Spleen (tissue), 11 donors: ENCODE measurements around the gene DAZAP1. TPM values are rescaled to one million over a fixed set of nuclear protein-coding genes. Genes with fewer than 3 reads are reported as not detected.

Source experiments
- DNase-seq: peaks from one replicate; pipeline ENCODE4 v3.0.0-alpha.2; 2020
- H3K27ac ChIP-seq, 8 donors: fragments of 200-600 bp; sonication (generic) in 7 of 8; 1 replicate in 4 of 8; 2 replicates in 4 of 8; pipeline versions ENCODE4 v1.5.0 to v1.8.0; 2016 to 2021; ENCODE audit warnings: inconsistent platforms in 4 of 8, mild to moderate bottlenecking in 4 of 8, moderate library complexity in 1 of 8
- H3K27me3 ChIP-seq, 7 donors: fragments of 200-600 bp; sonication (generic) in 6 of 7; replicated peaks in 1 of 7; 1 replicate in 4 of 7; 2 replicates in 3 of 7; pipeline versions ENCODE4 v1.5.0 to v1.8.0; 2016 to 2021; ENCODE audit warnings: inconsistent platforms in 3 of 7, mild to moderate bottlenecking in 1 of 7
- H3K36me3 ChIP-seq, 6 donors: fragments of 200-600 bp; sonication (generic) in 5 of 6; 1 replicate in 4 of 6; 2 replicates in 2 of 6; pipeline versions ENCODE4 v1.5.0 to v1.8.0; 2016 to 2021; ENCODE audit warnings: inconsistent platforms in 2 of 6
- H3K4me1 ChIP-seq, 6 donors: fragments of 200-600 bp; sonication (generic) in 5 of 6; 1 replicate in 3 of 6; 2 replicates in 3 of 6; pipeline versions ENCODE4 v1.5.0 to v1.8.0; 2016 to 2021; ENCODE audit warnings: inconsistent platforms in 3 of 6
- H3K4me3 ChIP-seq, 8 donors: fragments of 200-600 bp; sonication (generic) in 7 of 8; 1 replicate in 4 of 8; 2 replicates in 4 of 8; pipeline versions ENCODE4 v1.5.0 to v1.8.0; 2016 to 2021; ENCODE audit warnings: inconsistent platforms in 4 of 8, mild to moderate bottlenecking in 4 of 8, moderate library complexity in 2 of 8
- H3K9me3 ChIP-seq, 8 donors: fragments of 200-600 bp; sonication (generic) in 7 of 8; 1 replicate in 4 of 8; 2 replicates in 4 of 8; pipeline versions ENCODE4 v1.5.0 to v1.8.0; 2016 to 2021; ENCODE audit warnings: inconsistent platforms in 4 of 8
- CTCF ChIP-seq, 11 experiments: fragments of 200-600 bp in 7 of 11; fragments of 450-650 bp in 4 of 11; sonication (generic) in 4 of 11; IDR thresholded peaks in 8 of 11; conservative IDR thresholded peaks in 3 of 11; 1 replicate in 7 of 11; 2 replicates in 4 of 11; pipeline versions ENCODE4 v1.4.0 to v1.8.0; 2016 to 2021; ENCODE audit warnings: antibody characterized with exemption in 11 of 11, inconsistent platforms in 4 of 11, mild to moderate bottlenecking in 1 of 11
- POLR2A ChIP-seq, 3 donors: fragments of 450-650 bp; IDR thresholded peaks; one replicate each; pipeline ENCODE4 v1.5.1; 2017; ENCODE audit warnings: antibody characterized with exemption in 3 of 3, mild to moderate bottlenecking in 1 of 3
- POLR2AphosphoS5 ChIP-seq, 3 donors: sonication (generic); formaldehyde crosslinking; IDR thresholded peaks; one replicate each; pipeline ENCODE4 v1.5.1; 2017; ENCODE audit warnings: antibody characterized with exemption in 3 of 3
- WGBS, 5 donors: extraction: QIAGEN DNeasy Blood & Tissue Kit in 3 of 5; methylation state at CpG; one replicate each; pipeline versions ENCODE4 v1.1.5 to v1.1.7; 2013 to 2018; 5-methylcytosine and 5-hydroxymethylcytosine counted together
- intact Hi-C: fragments of 100-400 bp; cut with DNase I; formaldehyde crosslinking; loops from one replicate; pipeline ENCODE4 v1.15.0; 2023; ENCODE audit warnings: low total_unique reads
- polyA plus RNA-seq, 3 donors: library from polyadenylated mRNA; stranded (reverse); fragments of 200-250 nt; gene quantifications; one replicate each; pipeline ENCODE4 v1.2.1, GENCODE V29; 2013
- total RNA-seq, 7 donors: library from RNA; depleted of rRNA in 3 of 7; stranded (reverse); fragments of >200 nt in 3 of 7; fragmentation: NEBNext Ultra II Directional in 4 of 7; extraction: Animal tissue kit (Norgen Biotek cat#: 25700) in 4 of 7; gene quantifications; one replicate each; pipeline versions ENCODE4 v1.1.0 to v1.2.1, GENCODE V29; 2016 to 2021
- donor health status: healthy with polysubstance abuse.
- donor health status: DM: no; HTN: no; CAD: no; lungs with moderate emphysema.
- donor health status: DM: no; HTN: no; CAD: no.
- donor health status: Bipolar disorder and iron deficiency.
- donor health status: healthy.
- donor health status: DM: no; HTN: no; CAD: no.
- donor health status: DM: yes; HTN: yes; CAD: no.

DAZAP1 gene
- total and polyA plus RNA-seq, 10 donors, result 43.8 to 137 (median 99.6) TPM

- Histone ChIP-seq H3K36me3 (peaks cover 0 to 35% (median 13%) of the 10 kb centered on the region in 6 donors), H3K4me1 (peaks cover 9 to 82% (median 45%) of the 10 kb centered on the region in 6 donors), H3K27me3 (no peaks in the 10 kb centered on the region), H3K27ac (peak overlapping the region; percentile 87 to 97 (median 91)), H3K9me3 (no peaks in the 10 kb centered on the region), H3K4me3 (peak overlapping the region; percentile 77 to 99 (median 96))
- no peak for TF ChIP-seq CTCF (IDR thresholded peaks at IDR 0.05 in 8 of 11, conservative IDR thresholded peaks at IDR 0.05 in 3 of 11)
- TF ChIP-seq POLR2A (IDR thresholded peaks at IDR 0.05), result no peak
- TF ChIP-seq POLR2AphosphoS5 (IDR thresholded peaks at IDR 0.05), result no peak
- DNase-seq, result no peak
- intact Hi-C loops, result no loop called here
- 0 to 1% (median 1%) methylated on average over 2 to 23 of the region's 23 CpGs; no CpG with 5 or more reads in 1 of the 5 donors for WGBS, 5 donors
Measured at GRCh38 chr19:1384085-1384462, 23.3 kb upstream of the DAZAP1 start.

GRCh38 chr19:1384478-1385110 lies 22.8 kb upstream of the DAZAP1 start:
- peak overlapping the region in 6 of 8 donors; percentile 87 to 97 (median 91) for H3K27ac ChIP-seq
- no peak for DNase-seq
- 26 to 29% (median 27%) methylated on average over 16 to 17 of the region's 17 CpGs for WGBS, 5 donors

GRCh38 chr19:1385816-1386215 lies 21.6 kb upstream of the DAZAP1 start:
- Histone ChIP-seq H3K36me3 (peaks cover 0 to 53% (median 29%) of the 10 kb centered on the region in 6 donors), H3K27ac (no peak overlapping the region), H3K4me3 (no peak overlapping the region), H3K4me1 (peaks cover 9 to 69% (median 42%) of the 10 kb centered on the region in 6 donors), H3K9me3 (no peaks in the 10 kb centered on the region), H3K27me3 (no peaks in the 10 kb centered on the region)
- intact Hi-C loops, result no loop called here
- DNase-seq, result no peak
- TF ChIP-seq POLR2AphosphoS5 (IDR thresholded peaks at IDR 0.05), result no peak
- no peak for TF ChIP-seq CTCF (IDR thresholded peaks at IDR 0.05 in 8 of 11, conservative IDR thresholded peaks at IDR 0.05 in 3 of 11)
- no peak for TF ChIP-seq POLR2A (IDR thresholded peaks at IDR 0.05)
- WGBS, 5 donors, result 90 to 100% (median 94%) methylated on average over 3 of the region's 3 CpGs

More at GRCh38 chr19:1384478-1385110, 22.8 kb upstream of the DAZAP1 start:
- H3K4me1 ChIP-seq, result peaks cover 9 to 79% (median 42%) of the 10 kb centered on the region in 6 donors
- peak overlapping the region; percentile 77 to 99 (median 96) for H3K4me3 ChIP-seq
- TF ChIP-seq CTCF (IDR thresholded peaks at IDR 0.05 in 8 of 11, conservative IDR thresholded peaks at IDR 0.05 in 3 of 11) (no peak), POLR2A (IDR thresholded peaks at IDR 0.05) (no peak), POLR2AphosphoS5 (IDR thresholded peaks at IDR 0.05) (no peak)
- no peaks in the 10 kb centered on the region for H3K9me3 ChIP-seq
- no peaks in the 10 kb centered on the region for H3K27me3 ChIP-seq
- intact Hi-C loops, result no loop called here
- peaks cover 0 to 40% (median 18%) of the 10 kb centered on the region in 6 donors for H3K36me3 ChIP-seq

- H3K36me3 ChIP-seq, result peaks cover 0 to 66% (median 42%) of the 10 kb centered on the region in 6 donors
- H3K27ac ChIP-seq, result no peak overlapping the region
- WGBS, 5 donors, result 89 to 95% (median 93%) methylated on average over 23 to 39 of the region's 39 CpGs
- intact Hi-C loops, result no loop called here
- TF ChIP-seq POLR2A (IDR thresholded peaks at IDR 0.05), result no peak
- no peak for TF ChIP-seq POLR2AphosphoS5 (IDR thresholded peaks at IDR 0.05)
- no peak for TF ChIP-seq CTCF (IDR thresholded peaks at IDR 0.05 in 8 of 11, conservative IDR thresholded peaks at IDR 0.05 in 3 of 11)
- H3K9me3 ChIP-seq, result no peaks in the 10 kb centered on the region
- no peaks in the 10 kb centered on the region for H3K27me3 ChIP-seq
- DNase-seq, result no peak
- H3K4me1 ChIP-seq, result peaks cover 9 to 56% (median 35%) of the 10 kb centered on the region in 6 donors
- no peak overlapping the region for H3K4me3 ChIP-seq
Measured at GRCh38 chr19:1386945-1387683, 20.3 kb upstream of the DAZAP1 start.
